Testis (tissue), 3 donors: ENCODE data around the gene TBC1D19. TPM values are rescaled to one million over a fixed set of nuclear protein-coding genes. Genes with fewer than 3 reads are reported as not detected.

Source experiments
- DNase-seq: peaks from one replicate; pipeline ENCODE4 v3.0.0-alpha.2; 2019
- H3K27ac ChIP-seq, 2 donors: fragments of 200-600 bp; sonication (generic); one replicate each; pipeline ENCODE4 v1.5.1; 2019
- H3K27me3 ChIP-seq: fragments of 200-600 bp; sonication (generic); one replicate; pipeline ENCODE4 v1.5.1; 2019
- H3K36me3 ChIP-seq: fragments of 200-600 bp; sonication (generic); one replicate; pipeline ENCODE4 v1.5.1; 2017; ENCODE audit warnings: low read depth; ENCODE audit errors: missing control alignments
- H3K4me1 ChIP-seq: fragments of 200-600 bp; sonication (generic); one replicate; pipeline ENCODE4 v1.5.1; 2019
- H3K4me3 ChIP-seq, 2 donors: fragments of 200-600 bp; sonication (generic); one replicate each; pipeline ENCODE4 v1.5.1; 2017 to 2019
- H3K9me3 ChIP-seq: fragments of 200-600 bp; sonication (generic); one replicate; pipeline ENCODE4 v1.5.1; 2017
- CTCF ChIP-seq, 3 experiments: fragments of 450-650 bp in 2 of 3; fragments of 200-600 bp in 1 of 3; sonication (generic) in 1 of 3; IDR thresholded peaks; one replicate each; pipeline ENCODE4 v1.5.1; 2016 to 2019; ENCODE audit warnings: antibody characterized with exemption in 3 of 3, mild to moderate bottlenecking in 2 of 3, moderate library complexity in 1 of 3
- POLR2A ChIP-seq: fragments of 450-650 bp; IDR thresholded peaks from one replicate; pipeline ENCODE4 v1.6.1; 2017; ENCODE audit warnings: antibody characterized with exemption, mild to moderate bottlenecking, moderate library complexity
- WGBS, 2 donors: methylation state at CpG; one replicate each; pipeline ENCODE4 v1.1.5; 2018; 5-methylcytosine and 5-hydroxymethylcytosine counted together
- intact Hi-C: fragments of 100-400 bp; cut with DNase I; formaldehyde crosslinking; loops from one replicate; pipeline ENCODE4 v1.15.1; 2023; ENCODE audit warnings: low total_unique reads
- polyA plus RNA-seq: library from polyadenylated mRNA; stranded (reverse); fragments of 350-450 nt; fragmentation: Illumina TruSeq; extraction: RNeasy Lipid Tissue Mini Kit (QIAGEN cat#74804); gene quantifications from one replicate; pipeline ENCODE4 v1.2.3, GENCODE V29; 2014; ENCODE audit warnings: low read depth, low replicate concordance; ENCODE audit not compliant: insufficient read depth
- total RNA-seq, 2 donors: library from RNA; depleted of rRNA; stranded (reverse); fragments of >200 nt; gene quantifications; one replicate each; pipeline ENCODE4 v1.2.3, GENCODE V29; 2016

TBC1D19 gene
- total and polyA plus RNA-seq, 3 donors from 2014 or later = 5.7 to 20.2 (median 13.9) TPM

GRCh38 chr4:26715636-26716242 lies 131.9 kb downstream of the TBC1D19 start:
- intact Hi-C loops = no loop called here
- DNase-seq = no peak
- H3K4me1 ChIP-seq = no peaks in the 10 kb centered on the region
- H3K9me3 ChIP-seq = no peaks in the 10 kb centered on the region
- 90 to 95% methylated on average over 1 of the region's 1 CpG for WGBS, 2 donors
- no peak overlapping the region for H3K4me3 ChIP-seq
- no peak for TF ChIP-seq CTCF (IDR thresholded peaks at IDR 0.05)
- TF ChIP-seq POLR2A = no peak
- no peaks in the 10 kb centered on the region for H3K27me3 ChIP-seq
- H3K36me3 ChIP-seq = no peaks in the 10 kb centered on the region
- H3K27ac ChIP-seq = no peak overlapping the region

GRCh38 chr4:26717332-26717731 lies 133.4 kb downstream of the TBC1D19 start:
- intact Hi-C loops = no loop called here
- Histone ChIP-seq H3K27me3 (no peaks in the 10 kb centered on the region), H3K9me3 (no peaks in the 10 kb centered on the region), H3K4me3 (no peak overlapping the region), H3K36me3 (no peaks in the 10 kb centered on the region), H3K27ac (no peak overlapping the region), H3K4me1 (no peaks in the 10 kb centered on the region)
- TF ChIP-seq POLR2A (no peak), CTCF (IDR thresholded peaks at IDR 0.05) (no peak)
- DNase-seq = no peak
- WGBS, 2 donors = 74 to 82% methylated on average over 2 of the region's 2 CpGs

- no peak for DNase-seq
- Histone ChIP-seq H3K36me3 (no peaks in the 10 kb centered on the region), H3K9me3 (no peaks in the 10 kb centered on the region), H3K4me1 (no peaks in the 10 kb centered on the region), H3K27me3 (no peaks in the 10 kb centered on the region), H3K4me3 (no peak overlapping the region), H3K27ac (no peak overlapping the region)
- 63 to 66% methylated on average over 1 of the region's 1 CpG for WGBS, 2 donors
- intact Hi-C loops = loop anchor here (10.0 kb wide), 1 partner anchor 255 kb away; no protein-coding TSS in a partner anchor
- TF ChIP-seq CTCF (IDR thresholded peaks at IDR 0.05) = peak in 2 of 3 experiments; percentile 19 to 73
- no peak for TF ChIP-seq POLR2A
Observed at GRCh38 chr4:26719954-26720552, 136.2 kb downstream of the TBC1D19 start.

GRCh38 chr4:26721685-26722084 lies 137.8 kb downstream of the TBC1D19 start:
- Histone ChIP-seq H3K9me3 (no peaks in the 10 kb centered on the region), H3K36me3 (no peaks in the 10 kb centered on the region), H3K27me3 (no peaks in the 10 kb centered on the region), H3K4me1 (no peaks in the 10 kb centered on the region), H3K4me3 (no peak overlapping the region), H3K27ac (no peak overlapping the region)
- intact Hi-C loops = loop anchor here (10.0 kb wide), 1 partner anchor 257 kb away; no protein-coding TSS in a partner anchor
- TF ChIP-seq POLR2A (no peak), CTCF (IDR thresholded peaks at IDR 0.05) (no peak)
- 79 to 80% methylated on average over 1 of the region's 1 CpG for WGBS, 2 donors
- no peak for DNase-seq

- intact Hi-C loops = loop anchor here (10.0 kb wide), 1 partner anchor 258 kb away; no protein-coding TSS in a partner anchor
- Histone ChIP-seq H3K36me3 (no peaks in the 10 kb centered on the region), H3K9me3 (no peaks in the 10 kb centered on the region), H3K4me3 (no peak overlapping the region), H3K27ac (no peak overlapping the region), H3K27me3 (no peaks in the 10 kb centered on the region), H3K4me1 (no peaks in the 10 kb centered on the region)
- 94 to 100% methylated on average over 1 of the region's 1 CpG for WGBS, 2 donors
- no peak for DNase-seq
- no peak for TF ChIP-seq CTCF (IDR thresholded peaks at IDR 0.05)
- TF ChIP-seq POLR2A = no peak
Observed at GRCh38 chr4:26723216-26723615, 139.3 kb downstream of the TBC1D19 start.
